B cell (primary cell): ENCODE results near the gene TAF13. TPM values are rescaled to one million over a fixed set of nuclear protein-coding genes. Genes with fewer than 3 reads are reported as not detected.

Experiments
- ATAC-seq: fragments of 200-7000 bp; cut with Tn5 transposase; one replicate; pipeline ENCODE4 v1.10.0; 2021; ENCODE audit warnings: low read depth, mild to moderate bottlenecking, moderate number of reproducible peaks, moderate library complexity
- CTCF ChIA-PET: fragments of 350-600 bp; sonication (Branson Sonifier 250); formaldehyde crosslinking; loops from one replicate; lab custom pipeline; 2021; ENCODE audit warnings: antibody characterized with exemption, inconsistent platforms; lab: Charles Lee
- POLR2A ChIA-PET: fragments of 350-600 bp; sonication (Branson Sonifier 250); formaldehyde crosslinking; loops from one replicate; lab custom pipeline; 2021; ENCODE audit warnings: antibody characterized with exemption; lab: Charles Lee
- DNase-seq: peaks from one replicate; pipeline ENCODE4 v3.0.0; 2013
- H2AFZ ChIP-seq: 2 replicates; pipeline ENCODE4 v1.6.1; 2012; ENCODE audit warnings: mild to moderate bottlenecking, low read depth, low read length; ENCODE audit not compliant: insufficient read depth, poor library complexity, severe bottlenecking
- H3K27ac ChIP-seq, 2 donors: 1 replicate in 1 of 2; 2 replicates in 1 of 2; pipeline ENCODE4 v1.5.1; 2012 to 2013; ENCODE audit warnings: low read length in 2 of 2, mild to moderate bottlenecking in 2 of 2, moderate library complexity in 1 of 2
- H3K27me3 ChIP-seq, 4 experiments: fragments of 200-600 bp in 1 of 4; sonication (generic) in 1 of 4; replicated peaks in 1 of 4; 1 replicate in 2 of 4; 2 replicates in 2 of 4; pipeline versions ENCODE4 v1.6.1 to v1.7.0; 2013 to 2016; ENCODE audit warnings: low read length in 3 of 4, mild to moderate bottlenecking in 2 of 4, mixed read lengths in 1 of 4, moderate library complexity in 1 of 4; ENCODE audit not compliant: insufficient read depth in 4 of 4, control insufficient read depth in 3 of 4; ENCODE audit errors: control extremely low read depth in 1 of 4
- H3K36me3 ChIP-seq, 2 experiments: replicated peaks in 1 of 2; 1 replicate in 1 of 2; 2 replicates in 1 of 2; pipeline versions ENCODE4 v1.6.1 to v1.7.1; 2013; ENCODE audit warnings: low read length in 1 of 2; ENCODE audit not compliant: insufficient read depth in 2 of 2, control insufficient read depth in 1 of 2; ENCODE audit errors: control extremely low read depth in 1 of 2, extremely low read depth in 1 of 2
- H3K4me1 ChIP-seq, 2 donors: fragments of 200-600 bp in 1 of 2; sonication (generic) in 1 of 2; 1 replicate in 1 of 2; 2 replicates in 1 of 2; pipeline versions ENCODE4 v1.5.1 to v1.6.1; 2013 to 2017; ENCODE audit warnings: low read length in 2 of 2; ENCODE audit not compliant: control insufficient read depth in 2 of 2, insufficient read depth in 2 of 2
- H3K4me2 ChIP-seq: replicated peaks from 2 replicates; pipeline ENCODE3; 2012; ENCODE audit warnings: mild to moderate bottlenecking, low read depth, low read length; ENCODE audit not compliant: poor library complexity, severe bottlenecking
- H3K4me3 ChIP-seq, 5 experiments: fragments of 200-600 bp in 1 of 5; sonication (generic) in 1 of 5; 1 replicate in 3 of 5; 2 replicates in 2 of 5; pipeline versions ENCODE4 v1.5.1 to v1.7.0; 2011 to 2016; ENCODE audit warnings: low read length in 4 of 5, mild to moderate bottlenecking in 4 of 5, low read depth in 2 of 5, control low read depth in 1 of 5, moderate library complexity in 1 of 5; ENCODE audit not compliant: insufficient read depth in 1 of 5; ENCODE audit errors: control extremely low read depth in 1 of 5, extremely low read depth in 1 of 5
- H3K79me2 ChIP-seq: fragments of 200-600 bp; sonication (generic); one replicate; pipeline ENCODE4 v1.6.0; 2016; ENCODE audit warnings: low read length; ENCODE audit not compliant: control insufficient read depth, insufficient read depth
- H3K9ac ChIP-seq: fragments of 200-600 bp; sonication (generic); 2 replicates; pipeline ENCODE4 v1.6.1; 2017; ENCODE audit warnings: mild to moderate bottlenecking, low read length, moderate library complexity
- H3K9me3 ChIP-seq, 3 donors: one replicate each; pipeline versions ENCODE4 v1.6.1 to v1.7.1; 2013; ENCODE audit warnings: low read length in 2 of 3; ENCODE audit not compliant: control insufficient read depth in 2 of 3, insufficient read depth in 1 of 3; ENCODE audit errors: control extremely low read depth in 1 of 3
- H4K20me1 ChIP-seq: 2 replicates; pipeline ENCODE4 v1.6.0; 2012; ENCODE audit warnings: mild to moderate bottlenecking, low read length; ENCODE audit not compliant: insufficient read depth, control insufficient read depth, poor library complexity, severe bottlenecking
- H3K27ac Mint-ChIP-seq: one replicate; pipeline ENCODE4 v1.8.0; 2021; ENCODE audit warnings: mixed read lengths
- H3K27me3 Mint-ChIP-seq: one replicate; pipeline ENCODE4 v1.8.0; 2021; ENCODE audit warnings: mixed read lengths
- H3K4me1 Mint-ChIP-seq: one replicate; pipeline ENCODE4 v1.8.0; 2021; ENCODE audit warnings: mixed read lengths
- H3K4me3 Mint-ChIP-seq: one replicate; pipeline ENCODE4 v1.8.0; 2021; ENCODE audit warnings: mixed read lengths
- H3K9me3 Mint-ChIP-seq: one replicate; pipeline ENCODE4 v1.8.0; 2022; ENCODE audit warnings: mixed read lengths; ENCODE audit not compliant: insufficient read depth
- EZH2 ChIP-seq: IDR thresholded peaks from 2 replicates; pipeline ENCODE4 v1.6.1; 2012; ENCODE audit warnings: borderline replicate concordance, low read depth, mild to moderate bottlenecking, moderate library complexity, low read length; ENCODE audit not compliant: insufficient read depth, poor library complexity, severe bottlenecking
- WGBS: methylation state at CpG from one replicate; pipeline ENCODE4 v1.1.5; 2013; ENCODE audit warnings: missing lambda C conversion rate; ENCODE audit not compliant: insufficient coverage; 5-methylcytosine and 5-hydroxymethylcytosine counted together
- intact Hi-C: fragments of 100-400 bp; cut with micrococcal nuclease; formaldehyde crosslinking; loops from one replicate; pipeline ENCODE4 v1.10.0; 2022
- polyA plus RNA-seq: library from polyadenylated mRNA; depleted of rRNA; stranded (reverse); fragments of >200 nt; gene quantifications from 2 replicates; pipeline ENCODE4 v1.2.3, GENCODE V29; 2012
- total RNA-seq, 2 donors: library from RNA; stranded (reverse); fragments of 120-200 nt in 1 of 2; gene quantifications; 1 replicate in 1 of 2; 2 replicates in 1 of 2; pipeline versions ENCODE4 v1.2.3 to v1.2.4, GENCODE V29; 2013 to 2022
- TF ChIP-seq, protein P1 (sequence below): fragments of 200-600 bp; IDR thresholded peaks from one replicate; pipeline ENCODE4 v1.8.0; 2022; ENCODE audit warnings: antibody characterized with exemption, mild to moderate bottlenecking

Gene TAF13
- total and polyA plus RNA-seq, 2 donors (not counting 1 experiment from before 2014, with no cell fraction given) = 6.6 to 14.3 TPM

DNA sequence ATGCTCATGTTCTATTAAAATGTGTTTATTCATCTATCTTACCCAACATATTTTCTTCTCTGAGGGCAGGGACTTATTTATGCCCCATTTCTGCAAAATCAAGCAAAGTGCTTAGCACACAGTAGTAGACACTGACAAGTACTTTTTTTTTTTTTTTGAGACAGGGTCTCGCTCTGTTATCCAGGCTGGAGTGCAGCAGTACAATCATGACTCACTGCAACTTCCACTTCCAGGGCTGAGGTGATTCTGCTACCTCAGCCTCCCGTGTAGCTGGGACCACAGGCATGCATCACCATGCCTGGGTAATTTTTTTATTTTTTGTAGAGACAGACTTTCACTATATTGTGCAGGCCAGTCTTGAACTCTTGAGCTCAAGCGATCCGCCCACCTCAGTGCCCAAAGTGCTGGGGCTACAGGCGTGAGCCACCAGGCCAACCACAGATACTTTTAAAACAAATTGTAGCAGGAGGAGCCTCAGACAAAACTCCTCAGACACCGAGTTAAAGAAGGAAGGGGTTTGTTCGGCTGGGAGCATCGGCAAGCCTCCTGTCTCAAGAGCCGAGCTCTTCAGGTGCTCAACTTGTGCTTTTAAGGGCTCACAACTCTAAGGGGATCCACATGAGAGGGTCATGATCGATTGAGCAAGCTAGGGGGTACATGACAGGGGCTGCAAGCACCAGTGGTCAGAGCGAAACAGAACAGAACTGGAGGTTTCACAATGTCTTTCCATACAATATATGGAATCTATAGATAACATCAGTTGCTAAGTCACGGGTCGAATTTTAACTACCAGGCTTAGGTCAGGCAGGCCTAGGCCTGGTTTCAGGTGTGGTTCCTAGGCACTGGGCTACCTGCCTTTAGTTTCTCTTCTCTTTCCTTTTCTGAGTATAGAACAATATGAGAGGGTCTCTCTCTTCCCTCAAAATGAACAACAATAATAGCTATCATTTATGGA lies 9.0 kb upstream of the TAF13 start:
- no peak overlapping the region for H3K4me3 ChIP-seq
- ChIA-PET POLR2A (no interaction called here), CTCF (interaction anchor here (1.0 kb wide), 1 partner anchor 9 kb away, joined by 3 read pairs; the partner anchor contains the start of gene TAF13)
- intact Hi-C loops = no loop called here
- no peak for DNase-seq
- H3K36me3 ChIP-seq = no peaks in the 10 kb centered on the region
- 98% methylated on average over 7 of the region's 13 CpGs for WGBS
- no peak overlapping the region for H3K4me3 Mint-ChIP-seq
- TF ChIP-seq, protein P1, sequence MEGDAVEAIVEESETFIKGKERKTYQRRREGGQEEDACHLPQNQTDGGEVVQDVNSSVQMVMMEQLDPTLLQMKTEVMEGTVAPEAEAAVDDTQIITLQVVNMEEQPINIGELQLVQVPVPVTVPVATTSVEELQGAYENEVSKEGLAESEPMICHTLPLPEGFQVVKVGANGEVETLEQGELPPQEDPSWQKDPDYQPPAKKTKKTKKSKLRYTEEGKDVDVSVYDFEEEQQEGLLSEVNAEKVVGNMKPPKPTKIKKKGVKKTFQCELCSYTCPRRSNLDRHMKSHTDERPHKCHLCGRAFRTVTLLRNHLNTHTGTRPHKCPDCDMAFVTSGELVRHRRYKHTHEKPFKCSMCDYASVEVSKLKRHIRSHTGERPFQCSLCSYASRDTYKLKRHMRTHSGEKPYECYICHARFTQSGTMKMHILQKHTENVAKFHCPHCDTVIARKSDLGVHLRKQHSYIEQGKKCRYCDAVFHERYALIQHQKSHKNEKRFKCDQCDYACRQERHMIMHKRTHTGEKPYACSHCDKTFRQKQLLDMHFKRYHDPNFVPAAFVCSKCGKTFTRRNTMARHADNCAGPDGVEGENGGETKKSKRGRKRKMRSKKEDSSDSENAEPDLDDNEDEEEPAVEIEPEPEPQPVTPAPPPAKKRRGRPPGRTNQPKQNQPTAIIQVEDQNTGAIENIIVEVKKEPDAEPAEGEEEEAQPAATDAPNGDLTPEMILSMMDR = no peak
- no peak for TF ChIP-seq EZH2
- no peaks in the 10 kb centered on the region for H3K79me2 ChIP-seq
- H2AFZ ChIP-seq = no peak overlapping the region
- ATAC-seq = no peak
- H3K4me1 ChIP-seq = peaks cover 3 to 5% of the 10 kb centered on the region in 2 donors
- peaks cover 5% of the 10 kb centered on the region for H3K4me1 Mint-ChIP-seq
- H3K27ac ChIP-seq = no peak overlapping the region
- H3K9me3 Mint-ChIP-seq = no peaks in the 10 kb centered on the region
- H3K9me3 ChIP-seq = peaks cover 0 to 10% (median 0%) of the 10 kb centered on the region in 3 donors
- H3K27me3 ChIP-seq = no peaks in the 10 kb centered on the region
- H4K20me1 ChIP-seq = no peaks in the 10 kb centered on the region
- no peak overlapping the region for H3K4me2 ChIP-seq
- H3K9ac ChIP-seq = no peak overlapping the region
- H3K27me3 Mint-ChIP-seq = no peaks in the 10 kb centered on the region
- H3K27ac Mint-ChIP-seq = no peak overlapping the region

DNA sequence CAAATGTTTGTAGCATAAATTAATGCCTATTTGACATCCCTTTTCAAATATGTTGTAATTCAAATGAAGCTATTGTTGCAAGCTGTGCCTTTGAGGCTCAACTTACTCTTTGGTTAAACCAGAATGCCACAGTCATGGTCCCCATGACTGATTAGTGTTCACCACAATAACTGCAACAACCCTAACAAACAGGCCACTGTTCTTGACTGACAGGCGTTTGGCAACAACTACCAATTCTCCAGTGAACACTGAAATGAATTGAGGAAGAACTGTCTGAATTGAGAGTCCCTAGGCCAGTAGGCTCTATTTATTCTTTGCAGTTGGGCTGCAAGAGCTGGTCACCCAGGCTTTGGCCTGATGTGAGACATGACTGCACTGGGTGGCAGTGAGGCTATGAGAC lies 8.1 kb upstream of the TAF13 start:
- no peaks in the 10 kb centered on the region for H3K27me3 ChIP-seq
- H3K9ac ChIP-seq = no peak overlapping the region
- H3K27ac ChIP-seq = no peak overlapping the region
- H3K4me2 ChIP-seq = no peak overlapping the region
- TF ChIP-seq EZH2 = no peak
- TF ChIP-seq, protein P1 = no peak
- H3K4me3 ChIP-seq = no peak overlapping the region
- no peaks in the 10 kb centered on the region for H4K20me1 ChIP-seq
- WGBS = 75% methylated on average over 1 of the region's 1 CpG
- no peak overlapping the region for H3K4me3 Mint-ChIP-seq
- no peaks in the 10 kb centered on the region for H3K36me3 ChIP-seq
- no peaks in the 10 kb centered on the region for H3K4me1 Mint-ChIP-seq
- no peak overlapping the region for H3K27ac Mint-ChIP-seq
- H3K4me1 ChIP-seq = no peaks in the 10 kb centered on the region
- H2AFZ ChIP-seq = no peak overlapping the region
- H3K9me3 Mint-ChIP-seq = no peaks in the 10 kb centered on the region
- no peaks in the 10 kb centered on the region for H3K79me2 ChIP-seq
- DNase-seq = no peak
- no peaks in the 10 kb centered on the region for H3K27me3 Mint-ChIP-seq
- H3K9me3 ChIP-seq = peaks cover 0 to 2% (median 0%) of the 10 kb centered on the region in 3 donors
- ChIA-PET POLR2A (no interaction called here), CTCF (no interaction called here)
- intact Hi-C loops = no loop called here
- no peak for ATAC-seq
